A673 (cell line): Measurements from ENCODE around the gene POMP. TPM values are rescaled to one million over a fixed set of nuclear protein-coding genes. Genes with fewer than 3 reads are reported as not detected.
A peak's percentile ranks its signal among the peaks of the same experiment; 100 is the strongest.

Experiments used
- BruUV-seq: library from RNA; stranded (reverse); fragments of 400-500 nt; replicated peaks from 2 replicates; lab custom pipeline; 2021; lab: Mats Ljungman, UMichigan
- CTCF ChIA-PET: fragments of 300-600 bp; sonication (Branson Sonifier 250); formaldehyde crosslinking; loops from one replicate; lab custom pipeline; 2022; ENCODE audit warnings: antibody characterized with exemption; lab: Charles Lee
- POLR2A ChIA-PET: fragments of 300-600 bp; sonication (Branson Sonifier 250); formaldehyde crosslinking; loops from one replicate; lab custom pipeline; 2022; ENCODE audit warnings: antibody characterized with exemption; ENCODE audit not compliant: low non-redundant PET; lab: Charles Lee
- DNase-seq: peaks from one replicate; pipeline ENCODE4 v3.0.0-alpha.2; 2015; ENCODE audit warnings: low spot score
- H3K27ac ChIP-seq: fragments of 200-600 bp; sonication (generic); 2 replicates; pipeline ENCODE4 v1.5.1; 2016; ENCODE audit warnings: mixed run types, low read depth, mild to moderate bottlenecking, mixed read lengths, antibody characterized with exemption, low read length; ENCODE audit not compliant: poor library complexity, severe bottlenecking
- H3K27me3 ChIP-seq: fragments of 200-600 bp; sonication (generic); replicated peaks from 2 replicates; pipeline ENCODE4 v1.6.1; 2017; ENCODE audit warnings: mixed run types, low read depth, mild to moderate bottlenecking, mixed read lengths, antibody characterized with exemption, low read length; ENCODE audit not compliant: insufficient read depth, poor library complexity
- H3K36me3 ChIP-seq: fragments of 200-600 bp; sonication (generic); 2 replicates; pipeline ENCODE4 v1.6.1; 2016; ENCODE audit warnings: mixed run types, mild to moderate bottlenecking, mixed read lengths, antibody characterized with exemption, low read length; ENCODE audit not compliant: insufficient read depth, poor library complexity, severe bottlenecking
- H3K4me1 ChIP-seq: fragments of 200-600 bp; sonication (generic); 2 replicates; pipeline ENCODE4 v1.6.1; 2017; ENCODE audit warnings: mixed run types, mild to moderate bottlenecking, mixed read lengths, antibody characterized with exemption, low read length; ENCODE audit not compliant: insufficient read depth, poor library complexity, severe bottlenecking
- H3K4me3 ChIP-seq: fragments of 200-600 bp; sonication (generic); 2 replicates; pipeline ENCODE4 v1.5.1; 2016; ENCODE audit warnings: low read depth, mixed run types, mild to moderate bottlenecking, mixed read lengths, low read length; ENCODE audit not compliant: poor library complexity, severe bottlenecking
- H3K9me3 ChIP-seq: fragments of 200-600 bp; sonication (generic); 2 replicates; pipeline ENCODE4 v1.6.1; 2016; ENCODE audit warnings: mixed run types, low read depth, mild to moderate bottlenecking, mixed read lengths, antibody characterized with exemption, low read length; ENCODE audit not compliant: poor library complexity, severe bottlenecking
- CTCF ChIP-seq: fragments of 300-800, 200-600 bp; sonication (generic); conservative IDR thresholded peaks from 2 replicates; pipeline ENCODE4 v1.5.1; 2017; ENCODE audit warnings: low read depth, mild to moderate bottlenecking, antibody characterized with exemption, low read length, moderate library complexity, mixed read lengths
- EZH2 ChIP-seq: fragments of 200-600 bp; sonication (generic); IDR thresholded peaks from 2 replicates; pipeline ENCODE4 v1.6.1; 2017; ENCODE audit warnings: borderline replicate concordance, low read depth, mild to moderate bottlenecking, mixed read lengths, antibody characterized with exemption, low read length; ENCODE audit not compliant: poor library complexity, severe bottlenecking
- intact Hi-C: fragments of 100-400 bp; cut with micrococcal nuclease; formaldehyde crosslinking; loops from one replicate; pipeline ENCODE4 v1.10.0; 2022; ENCODE audit not compliant: unreplicated experiment
- total RNA-seq: library from RNA; stranded (reverse); gene quantifications from 2 replicates; pipeline ENCODE4 v1.2.3, GENCODE V29; 2021

POMP gene
- total RNA-seq, 1 experiment from 2014 or later = 185 TPM

GRCh38 chr13:28717170-28717569, 58.2 kb downstream of the POMP start:
- TF ChIP-seq CTCF (no peak), EZH2 (no peak)
- ChIA-PET CTCF (no interaction called here), POLR2A (interaction anchor here (0.7 kb wide), 1 partner anchor 481 kb away, joined by 10 read pairs; no protein-coding TSS in a partner anchor)
- H3K27ac ChIP-seq = no peak overlapping the region
- DNase-seq = no peak
- H3K9me3 ChIP-seq = no peaks in the 10 kb centered on the region
- intact Hi-C loops = no loop called here
- H3K27me3 ChIP-seq = no peaks in the 10 kb centered on the region
- no peaks in the 10 kb centered on the region for H3K36me3 ChIP-seq
- H3K4me1 ChIP-seq = peaks cover 14% of the 10 kb centered on the region
- no TSS peak for BruUV-seq
- H3K4me3 ChIP-seq = no peak overlapping the region

- BruUV-seq = no TSS peak
- no peak overlapping the region for H3K27ac ChIP-seq
- no peak for TF ChIP-seq EZH2
- no peak for TF ChIP-seq CTCF
- no peaks in the 10 kb centered on the region for H3K9me3 ChIP-seq
- H3K4me1 ChIP-seq = peaks cover 14% of the 10 kb centered on the region
- H3K27me3 ChIP-seq = no peaks in the 10 kb centered on the region
- ChIA-PET CTCF (no interaction called here), POLR2A (no interaction called here)
- no peaks in the 10 kb centered on the region for H3K36me3 ChIP-seq
- no peak for DNase-seq
- peak overlapping the region; percentile 78 for H3K4me3 ChIP-seq
- intact Hi-C loops = no loop called here
These were observed 59.2 kb downstream of the POMP start for GRCh38 chr13:28718196-28718542.

- Histone ChIP-seq H3K4me3 (peak within 1 kb of the TSS; percentile 78), H3K27me3 (no peaks in the 10 kb centered on the region), H3K4me1 (peaks cover 14% of the 10 kb centered on the region), H3K27ac (no peak within 1 kb of the TSS), H3K36me3 (no peaks in the 10 kb centered on the region), H3K9me3 (no peaks in the 10 kb centered on the region)
- ChIA-PET CTCF (no interaction called here), POLR2A (interaction anchor here (0.6 kb wide), 1 partner anchor 640 kb away, joined by 3 read pairs; no protein-coding TSS in a partner anchor)
- peak; percentile 96 for DNase-seq
- TF ChIP-seq EZH2 (no peak), CTCF (no peak)
- intact Hi-C loops = no loop called here
- BruUV-seq = no TSS peak
These were observed 59.8 kb downstream of the POMP start, which contains the start of gene SLC46A3 for GRCh38 chr13:28718543-28719226. Gene SLC46A3 (minus strand): TSS chr13:28718970. CDS start chr13:28717998, 972 bp downstream.
